ENCODE results near the gene SYTL3. TPM values are rescaled to one million over a fixed set of nuclear protein-coding genes. Genes with fewer than 3 reads are reported as not detected.
"Not testable (repeated sequence)": the region's sequence is repeated elsewhere in the genome, so short reads cannot be mapped to it uniquely, and the experiment has no call there.

SYTL3 gene
- total RNA-seq, 5 donors from 2014 or later (not counting 1 experiment from before 2014, with no cell fraction given): 14.4 to 45.6 (median 22.9) TPM

GRCh38 chr6:158701268-158701667 lies 51.4 kb downstream of the SYTL3 start:
- POLR2A ChIA-PET: interaction anchor here (0.6 to 1.4 kb wide), 4 partner anchors 10 to 261 kb away, joined by 3 to 25 read pairs (median 4); no protein-coding TSS in a partner anchor

GRCh38 chr6:158703111-158703836 lies 53.4 kb downstream of the SYTL3 start:
- ChIA-PET CTCF (interaction anchor here (0.6 to 2.7 kb wide), 8 partner anchors 13 to 271 kb away, joined by 3 to 24 read pairs (median 6); no protein-coding TSS in a partner anchor), POLR2A (no interaction called here)
- Histone ChIP-seq H3K27me3 (replicated peaks in 1 of 2; ENCODE audit: control insufficient read depth in 2 of 2, extremely low read depth in 1 of 2, insufficient read depth in 2 of 2, low read length in 1 of 2) (no peaks in the 10 kb centered on the region), H3K36me3 (ENCODE audit: control insufficient read depth in 2 of 2, extremely low read depth in 1 of 2, insufficient read depth in 1 of 2, low read length in 1 of 2) (peaks cover 7 to 16% of the 10 kb centered on the region in 2 donors), H3K4me3 (ENCODE audit: control insufficient read depth in 1 of 2, extremely low read depth in 1 of 2, low read length in 1 of 2) (no peak overlapping the region), H3K27ac (ENCODE audit: low read length) (no peak overlapping the region), H3K9me3 (no peaks in the 10 kb centered on the region), H3K4me1 (ENCODE audit: control insufficient read depth in 1 of 2, extremely low read depth in 1 of 2, insufficient read depth in 2 of 2, low read length in 2 of 2) (peaks cover 0 to 22% of the 10 kb centered on the region in 2 experiments)
- Mint-ChIP-seq H3K36me3 (peaks cover 15% of the 10 kb centered on the region), H3K27ac (peak overlapping the region in 1 of 2 donors; percentile 44), H3K9me3 (no peaks in the 10 kb centered on the region), H3K4me1 (peaks cover 9 to 17% (median 15%) of the 10 kb centered on the region in 3 donors), H3K4me3 (peak overlapping the region in 2 of 3 donors; percentile 45 to 49), H3K27me3 (no peaks in the 10 kb centered on the region)
- ATAC-seq (replicated peaks in 1 of 4) (no peak), DNase-seq (no peak)
- 94% methylated on average over 11 of the region's 14 CpGs for WGBS (ENCODE audit: insufficient coverage)

More at GRCh38 chr6:158701268-158701667, 51.4 kb downstream of the SYTL3 start:
- H3K27me3 ChIP-seq (replicated peaks in 1 of 2; ENCODE audit: control insufficient read depth in 2 of 2, extremely low read depth in 1 of 2, insufficient read depth in 2 of 2, low read length in 1 of 2); DNase-seq; H3K27ac ChIP-seq (ENCODE audit: low read length); H3K9me3 Mint-ChIP-seq; ATAC-seq (replicated peaks in 1 of 4); H3K9me3 ChIP-seq; H3K27ac Mint-ChIP-seq; H3K4me3 ChIP-seq (ENCODE audit: control insufficient read depth in 1 of 2, extremely low read depth in 1 of 2, low read length in 1 of 2); H3K4me3 Mint-ChIP-seq; H3K27me3 Mint-ChIP-seq; H3K36me3 ChIP-seq (ENCODE audit: control insufficient read depth in 2 of 2, extremely low read depth in 1 of 2, insufficient read depth in 1 of 2, low read length in 1 of 2): not testable (repeated sequence)
- CTCF ChIA-PET: interaction anchor here (0.5 to 2.3 kb wide), 8 partner anchors 11 to 500 kb away, joined by 3 to 16 read pairs (median 6); no protein-coding TSS in a partner anchor
- H3K4me1 ChIP-seq (ENCODE audit: control insufficient read depth in 1 of 2, extremely low read depth in 1 of 2, insufficient read depth in 2 of 2, low read length in 2 of 2): peaks cover 0 to 22% of the 10 kb centered on the region in 2 experiments
- 84% methylated on average over 3 of the region's 3 CpGs for whole genome bisulfite sequencing (ENCODE audit: insufficient coverage)
- Mint-ChIP-seq H3K36me3 (peaks cover 16% of the 10 kb centered on the region), H3K4me1 (peaks cover 9 to 17% (median 13%) of the 10 kb centered on the region in 3 donors)

GRCh38 chr6:158703837-158704822 lies 54.3 kb downstream of the SYTL3 start:
- H3K36me3 ChIP-seq (ENCODE audit: control insufficient read depth in 2 of 2, extremely low read depth in 1 of 2, insufficient read depth in 1 of 2, low read length in 1 of 2): peaks cover 7 to 16% of the 10 kb centered on the region in 2 donors
- H3K4me3 ChIP-seq (ENCODE audit: control insufficient read depth in 1 of 2, extremely low read depth in 1 of 2, low read length in 1 of 2): peak overlapping the region; percentile 48 to 53
- DNase-seq (peak in 34 of 35 experiments; percentile 33 to 88 (median 69)), ATAC-seq (replicated peaks in 1 of 4) (peak; percentile 93 to 98 (median 97))
- peaks cover 13% of the 10 kb centered on the region for H3K36me3 Mint-ChIP-seq
- peak overlapping the region; percentile 72 to 74 (median 73) for H3K4me3 Mint-ChIP-seq
- WGBS (ENCODE audit: insufficient coverage): 17% methylated on average over 39 of the region's 42 CpGs
- H3K4me1 ChIP-seq (ENCODE audit: control insufficient read depth in 1 of 2, extremely low read depth in 1 of 2, insufficient read depth in 2 of 2, low read length in 2 of 2): peaks cover 0 to 17% of the 10 kb centered on the region in 2 experiments
- peaks cover 9 to 17% (median 15%) of the 10 kb centered on the region in 3 donors for H3K4me1 Mint-ChIP-seq
- no peaks in the 10 kb centered on the region for H3K27me3 Mint-ChIP-seq
- peak overlapping the region; percentile 52 to 72 for H3K27ac Mint-ChIP-seq
- no peaks in the 10 kb centered on the region for H3K9me3 ChIP-seq
- POLR2A ChIA-PET: no interaction called here
- H3K27me3 ChIP-seq (replicated peaks in 1 of 2; ENCODE audit: control insufficient read depth in 2 of 2, extremely low read depth in 1 of 2, insufficient read depth in 2 of 2, low read length in 1 of 2): no peaks in the 10 kb centered on the region
- CTCF ChIA-PET: interaction anchor here (0.5 to 2.7 kb wide), 9 partner anchors 85 to 831 kb away, joined by 3 to 24 read pairs (median 3); no protein-coding TSS in a partner anchor
- no peaks in the 10 kb centered on the region for H3K9me3 Mint-ChIP-seq
- peak overlapping the region; percentile 32 for H3K27ac ChIP-seq (ENCODE audit: low read length)

- ATAC-seq (replicated peaks in 1 of 4) (no peak), DNase-seq (no peak)
- no peak overlapping the region for H3K27ac ChIP-seq (ENCODE audit: low read length)
- H3K27me3 ChIP-seq (replicated peaks in 1 of 2; ENCODE audit: control insufficient read depth in 2 of 2, extremely low read depth in 1 of 2, insufficient read depth in 2 of 2, low read length in 1 of 2): no peaks in the 10 kb centered on the region
- no peak overlapping the region for H3K27ac Mint-ChIP-seq
- H3K9me3 ChIP-seq: no peaks in the 10 kb centered on the region
- no peak overlapping the region for H3K4me3 Mint-ChIP-seq
- peaks cover 7 to 13% of the 10 kb centered on the region in 2 donors for H3K36me3 ChIP-seq (ENCODE audit: control insufficient read depth in 2 of 2, extremely low read depth in 1 of 2, insufficient read depth in 1 of 2, low read length in 1 of 2)
- peaks cover 0 to 16% of the 10 kb centered on the region in 2 experiments for H3K4me1 ChIP-seq (ENCODE audit: control insufficient read depth in 1 of 2, extremely low read depth in 1 of 2, insufficient read depth in 2 of 2, low read length in 2 of 2)
- H3K4me3 ChIP-seq (ENCODE audit: control insufficient read depth in 1 of 2, extremely low read depth in 1 of 2, low read length in 1 of 2): no peak overlapping the region
- 96% methylated on average over 13 of the region's 13 CpGs for WGBS (ENCODE audit: insufficient coverage)
- no peaks in the 10 kb centered on the region for H3K9me3 Mint-ChIP-seq
- peaks cover 9 to 14% (median 14%) of the 10 kb centered on the region in 3 donors for H3K4me1 Mint-ChIP-seq
- ChIA-PET POLR2A (interaction anchor here in 1 of 2 donors (0.5 kb wide), 1 partner anchor 46 kb away, joined by 3 read pairs; no protein-coding TSS in a partner anchor), CTCF (interaction anchor here in 1 of 2 donors (1.7 kb wide), 1 partner anchor 268 kb away, joined by 4 read pairs; no protein-coding TSS in a partner anchor)
- no peaks in the 10 kb centered on the region for H3K27me3 Mint-ChIP-seq
- H3K36me3 Mint-ChIP-seq: peaks cover 20% of the 10 kb centered on the region
These were observed 55.7 kb downstream of the SYTL3 start for GRCh38 chr6:158705386-158706126.

- ChIA-PET POLR2A (interaction anchor here (0.5 to 1.1 kb wide), 3 partner anchors 47 to 1242 kb away, joined by 3 read pairs; no protein-coding TSS in a partner anchor), CTCF (interaction anchor here in 1 of 2 donors (0.7 to 1.7 kb wide), 3 partner anchors 41 to 268 kb away, joined by 4 to 5 read pairs (median 4); no protein-coding TSS in a partner anchor)
- no peak for ATAC-seq (replicated peaks in 1 of 4)
- H3K27me3 ChIP-seq (replicated peaks in 1 of 2; ENCODE audit: control insufficient read depth in 2 of 2, extremely low read depth in 1 of 2, insufficient read depth in 2 of 2, low read length in 1 of 2): no peaks in the 10 kb centered on the region
- Mint-ChIP-seq H3K27me3 (no peaks in the 10 kb centered on the region), H3K4me3 (no peak overlapping the region), H3K4me1 (peaks cover 7 to 10% (median 9%) of the 10 kb centered on the region in 3 donors), H3K27ac (no peak overlapping the region), H3K36me3 (peaks cover 27% of the 10 kb centered on the region), H3K9me3 (no peaks in the 10 kb centered on the region)
- H3K36me3 ChIP-seq (ENCODE audit: control insufficient read depth in 2 of 2, extremely low read depth in 1 of 2, insufficient read depth in 1 of 2, low read length in 1 of 2): peaks cover 9 to 16% of the 10 kb centered on the region in 2 donors
- H3K4me3 ChIP-seq (ENCODE audit: control insufficient read depth in 1 of 2, extremely low read depth in 1 of 2, low read length in 1 of 2): no peak overlapping the region
- no peak overlapping the region for H3K27ac ChIP-seq (ENCODE audit: low read length)
- no peaks in the 10 kb centered on the region for H3K9me3 ChIP-seq
- no peak for DNase-seq
- WGBS (ENCODE audit: insufficient coverage): 92% methylated on average over 4 of the region's 6 CpGs
- H3K4me1 ChIP-seq (ENCODE audit: control insufficient read depth in 1 of 2, extremely low read depth in 1 of 2, insufficient read depth in 2 of 2, low read length in 2 of 2): peaks cover 0 to 16% of the 10 kb centered on the region in 2 experiments
These were observed 56.6 kb downstream of the SYTL3 start for GRCh38 chr6:158706369-158706982.

Data from T-cell (primary cell).